HUES48 (cell line): Measurements from ENCODE around the gene BMP8B.

ENCODE experiments used
- H3K27ac ChIP-seq: one replicate; pipeline ENCODE4 v1.7.0; 2013; ENCODE audit warnings: low read depth, low read length, inconsistent platforms
- H3K27me3 ChIP-seq: 2 replicates; pipeline ENCODE4 v1.6.1; 2013; ENCODE audit warnings: mild to moderate bottlenecking, low read length; ENCODE audit not compliant: control insufficient read depth, insufficient read depth
- H3K36me3 ChIP-seq: 2 replicates; pipeline ENCODE4 v1.6.1; 2013; ENCODE audit warnings: low read length; ENCODE audit not compliant: control insufficient read depth, insufficient read depth
- H3K4me1 ChIP-seq: 2 replicates; pipeline ENCODE4 v1.6.1; 2013; ENCODE audit warnings: mild to moderate bottlenecking, low read length; ENCODE audit not compliant: control insufficient read depth, insufficient read depth
- H3K4me3 ChIP-seq: 2 replicates; pipeline ENCODE4 v1.5.1; 2013; ENCODE audit warnings: mild to moderate bottlenecking, low read depth, low read length
- H3K9ac ChIP-seq: 2 replicates; pipeline ENCODE4 v1.6.1; 2013; ENCODE audit warnings: mild to moderate bottlenecking, low read depth, low read length, moderate library complexity
- H3K9me3 ChIP-seq: 2 replicates; pipeline ENCODE4 v1.6.1; 2013; ENCODE audit warnings: low read length; ENCODE audit not compliant: control insufficient read depth, insufficient read depth

The BMP8B gene

GRCh38 chr1:39711966-39712340 lies 76.7 kb downstream of the BMP8B start:
- no peaks in the 10 kb centered on the region for H3K36me3 ChIP-seq
- H3K27me3 ChIP-seq = peaks cover 100% of the 10 kb centered on the region
- no peak overlapping the region for H3K27ac ChIP-seq
- no peaks in the 10 kb centered on the region for H3K9me3 ChIP-seq
- H3K4me1 ChIP-seq = peaks cover 14% of the 10 kb centered on the region
- no peak overlapping the region for H3K4me3 ChIP-seq
- H3K9ac ChIP-seq = no peak overlapping the region

GRCh38 chr1:39711104-39711965 lies 77.3 kb downstream of the BMP8B start:
- Histone ChIP-seq H3K36me3 (no peaks in the 10 kb centered on the region), H3K27ac (no peak overlapping the region), H3K27me3 (peaks cover 100% of the 10 kb centered on the region), H3K9me3 (no peaks in the 10 kb centered on the region), H3K9ac (no peak overlapping the region), H3K4me1 (peaks cover 14% of the 10 kb centered on the region), H3K4me3 (no peak overlapping the region)

GRCh38 chr1:39707506-39707905 lies 81.2 kb downstream of the BMP8B start:
- Histone ChIP-seq H3K9me3 (no peaks in the 10 kb centered on the region), H3K4me3 (no peak overlapping the region), H3K27me3 (peaks cover 100% of the 10 kb centered on the region)

More at GRCh38 chr1:39707506-39707905, 81.2 kb downstream of the BMP8B start:
- peaks cover 14% of the 10 kb centered on the region for H3K4me1 ChIP-seq
- H3K27ac ChIP-seq = no peak overlapping the region
- H3K9ac ChIP-seq = no peak overlapping the region
- no peaks in the 10 kb centered on the region for H3K36me3 ChIP-seq
